Effector memory CD8-positive, alpha-beta T cell (primary cell): ENCODE measurements around the gene WDR18.
"Not testable (repeated sequence)": the region's sequence is repeated elsewhere in the genome, so short reads cannot be mapped to it uniquely, and the experiment has no call there.

Experiments
- ATAC-seq: fragments of 150-1000 bp; cut with Tn5 transposase; replicated peaks from 2 replicates; pipeline ENCODE4 v1.10.0; 2021; ENCODE audit warnings: mild to moderate bottlenecking, moderate library complexity
- DNase-seq, 3 experiments: peaks; one replicate each; pipeline ENCODE4 v3.0.0; 2021
- H3K27ac Mint-ChIP-seq, 2 donors: one replicate each; pipeline ENCODE4 v1.8.0; 2022; ENCODE audit warnings: mild to moderate bottlenecking in 2 of 2, mixed read lengths in 2 of 2, moderate library complexity in 2 of 2
- H3K27me3 Mint-ChIP-seq, 2 donors: one replicate each; pipeline ENCODE4 v1.8.0; 2022; ENCODE audit warnings: mixed read lengths in 2 of 2
- H3K36me3 Mint-ChIP-seq: one replicate; pipeline ENCODE4 v1.8.0; 2022; ENCODE audit warnings: mild to moderate bottlenecking, moderate library complexity, mixed read lengths; ENCODE audit not compliant: insufficient read depth
- H3K4me1 Mint-ChIP-seq, 2 donors: one replicate each; pipeline ENCODE4 v1.8.0; 2022; ENCODE audit warnings: low read depth in 2 of 2, mixed read lengths in 2 of 2
- H3K4me3 Mint-ChIP-seq, 2 donors: one replicate each; pipeline ENCODE4 v1.8.0; 2022; ENCODE audit warnings: mild to moderate bottlenecking in 2 of 2, mixed read lengths in 2 of 2, moderate library complexity in 2 of 2
- H3K9me3 Mint-ChIP-seq, 2 donors: one replicate each; pipeline ENCODE4 v1.8.0; 2022; ENCODE audit warnings: mixed read lengths in 2 of 2

WDR18 gene

DNA sequence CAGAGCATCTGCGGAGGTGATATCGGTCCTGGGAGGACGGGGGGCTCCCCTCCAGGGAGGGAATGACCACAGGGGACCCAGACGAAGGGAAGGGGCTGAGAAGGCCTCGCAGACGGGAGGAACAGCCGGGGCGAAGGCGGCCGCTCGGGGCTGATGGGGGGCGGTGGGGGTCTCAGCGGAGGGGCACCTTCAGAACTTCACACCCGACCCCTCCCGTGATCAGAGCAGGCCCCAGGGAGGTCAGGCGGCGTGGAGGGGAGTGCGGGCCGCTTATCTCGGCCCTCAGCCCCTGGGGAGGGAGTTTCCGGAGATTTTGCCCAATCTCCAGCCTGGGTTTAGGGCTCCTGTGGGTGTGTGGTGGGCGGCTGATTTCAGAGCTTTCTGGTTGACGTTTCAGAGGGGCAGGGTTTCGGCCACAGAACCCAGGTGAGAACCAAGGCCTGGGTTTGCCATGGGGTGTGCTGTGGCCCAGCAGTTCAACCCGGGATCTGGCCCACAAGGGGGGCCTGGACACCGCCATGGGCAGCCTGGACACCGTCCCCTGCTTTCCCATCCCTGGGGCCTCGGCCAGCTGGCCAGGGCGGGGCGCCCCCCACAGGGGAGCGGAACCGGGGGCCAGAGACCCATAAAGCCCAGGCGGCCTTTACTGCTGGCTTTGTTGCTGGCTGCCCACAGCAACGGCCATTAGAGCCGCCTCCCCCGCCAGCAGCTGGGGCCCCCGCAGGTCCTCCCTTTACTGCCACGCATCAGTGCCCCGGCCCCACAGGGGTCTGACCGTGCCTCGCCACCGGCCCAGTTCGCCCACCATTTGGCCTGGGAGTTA, 29.3 kb upstream of the WDR18 start:
- Mint-ChIP-seq H3K4me1 (peaks cover 8 to 21% of the 10 kb centered on the region in 2 donors), H3K27me3 (no peaks in the 10 kb centered on the region), H3K36me3 (no peaks in the 10 kb centered on the region), H3K27ac (no peak overlapping the region), H3K9me3 (no peaks in the 10 kb centered on the region), H3K4me3 (no peak overlapping the region)
- DNase-seq (no peak), ATAC-seq (no peak)

DNA sequence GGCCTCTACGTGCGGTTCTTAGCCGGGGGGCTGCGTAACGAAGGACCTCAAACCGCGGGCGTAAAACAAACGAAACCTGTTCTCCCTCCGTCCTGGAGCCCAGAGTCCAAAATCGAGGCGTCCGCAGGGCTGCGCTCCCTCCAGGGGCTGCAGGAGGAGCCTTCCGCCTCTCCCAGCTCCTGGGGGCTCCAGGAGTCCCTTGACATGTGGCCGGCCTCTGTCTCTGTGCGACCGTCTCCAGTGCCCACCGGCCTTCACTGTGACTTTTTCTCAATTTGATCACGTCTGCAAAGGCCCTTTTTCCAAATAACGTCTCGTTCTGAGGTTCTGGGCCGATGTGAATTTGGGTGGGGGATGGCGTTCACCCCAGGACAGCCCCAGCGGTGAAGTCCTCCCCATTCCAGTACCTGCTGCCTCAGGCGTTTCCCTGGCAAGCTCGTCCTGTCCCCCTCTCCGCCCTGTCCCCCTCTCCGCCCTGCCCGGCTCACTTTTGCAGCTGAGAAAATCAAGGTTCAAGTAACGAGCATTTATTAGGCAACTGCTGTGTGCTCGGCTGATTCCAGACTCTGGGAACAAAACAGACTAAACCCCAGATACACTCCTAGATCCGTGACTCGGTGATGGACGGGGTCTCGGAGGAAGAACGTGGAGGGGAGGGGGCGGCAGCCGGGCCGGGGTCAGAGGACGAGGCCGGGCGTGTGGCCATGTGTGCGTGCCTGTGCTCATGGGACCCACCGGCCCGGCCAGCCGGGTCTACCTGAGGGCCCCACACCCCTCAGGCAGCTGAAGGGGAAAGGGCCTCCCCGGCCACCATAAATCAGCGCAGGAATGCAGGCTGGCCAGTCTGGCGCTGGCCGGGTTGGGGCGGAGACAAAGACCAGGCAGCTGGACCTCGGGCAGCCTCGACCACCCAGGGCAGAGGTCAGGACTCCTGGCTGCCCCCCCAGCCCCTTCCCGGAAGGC, 28.1 kb upstream of the WDR18 start:
- no peak for DNase-seq
- Mint-ChIP-seq H3K4me1 (peaks cover 8 to 21% of the 10 kb centered on the region in 2 donors), H3K4me3 (no peak overlapping the region), H3K36me3 (no peaks in the 10 kb centered on the region), H3K9me3 (no peaks in the 10 kb centered on the region), H3K27ac (no peak overlapping the region), H3K27me3 (no peaks in the 10 kb centered on the region)
- no peak for ATAC-seq

DNA sequence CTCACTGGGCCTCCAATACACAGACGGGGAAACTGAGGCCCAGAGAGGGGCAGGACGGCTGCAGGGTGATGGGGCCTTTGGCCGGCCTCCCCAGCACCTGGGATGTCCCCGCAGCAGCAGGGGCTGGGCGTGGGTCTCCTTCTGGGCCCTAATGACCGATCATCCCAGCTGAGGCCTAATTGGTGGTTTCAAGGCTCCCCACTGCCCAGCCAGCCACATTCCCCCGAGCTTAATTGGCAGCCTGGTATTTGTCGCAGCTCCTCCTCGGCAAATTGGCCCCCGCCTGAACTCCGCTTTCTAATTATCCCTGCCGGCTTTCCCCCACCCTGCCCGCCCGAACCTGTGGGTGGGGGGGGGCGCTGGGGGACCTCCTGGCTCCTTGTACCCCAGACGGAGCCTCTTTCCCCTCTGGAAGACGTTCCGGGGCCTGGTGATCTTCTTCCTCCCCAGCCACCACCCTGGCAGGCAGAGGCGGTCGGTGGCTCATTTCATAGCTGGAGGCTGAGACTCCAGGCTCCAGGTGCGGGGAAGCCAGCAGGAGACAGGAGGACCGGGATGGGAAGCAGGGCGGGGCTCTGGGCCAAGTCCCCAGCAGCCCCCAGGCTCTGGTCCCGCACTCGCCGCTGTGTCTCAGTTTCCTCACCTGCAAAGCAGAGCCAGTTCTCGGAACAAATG, 27.2 kb upstream of the WDR18 start:
- H3K4me3 Mint-ChIP-seq = no peak overlapping the region
- no peak for DNase-seq
- no peaks in the 10 kb centered on the region for H3K9me3 Mint-ChIP-seq
- H3K27me3 Mint-ChIP-seq = no peaks in the 10 kb centered on the region
- H3K4me1 Mint-ChIP-seq = peaks cover 8 to 16% of the 10 kb centered on the region in 2 donors
- ATAC-seq = no peak
- H3K27ac Mint-ChIP-seq = no peak overlapping the region
- no peaks in the 10 kb centered on the region for H3K36me3 Mint-ChIP-seq

DNA sequence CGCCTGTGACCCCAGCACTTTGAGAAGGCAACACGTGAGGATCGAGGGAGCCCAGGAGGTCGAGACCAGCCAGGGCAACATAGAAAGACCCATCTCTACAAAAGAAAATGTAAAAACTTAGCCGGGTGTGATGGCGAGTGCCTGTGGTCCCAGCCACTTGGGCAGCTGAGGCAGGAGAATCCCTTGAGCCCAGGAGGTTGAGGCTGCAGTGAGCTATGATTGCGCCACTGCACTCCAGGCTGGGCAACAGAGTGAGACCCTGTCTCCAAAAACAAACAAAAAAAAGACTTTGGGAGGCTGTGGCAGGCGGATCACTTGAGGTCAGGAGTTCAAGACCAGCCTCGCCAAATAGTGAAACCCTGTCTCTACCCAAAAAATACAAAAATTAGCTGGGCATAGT, 26.6 kb upstream of the WDR18 start:
- H3K27ac Mint-ChIP-seq, H3K36me3 Mint-ChIP-seq, H3K4me3 Mint-ChIP-seq, DNase-seq, H3K27me3 Mint-ChIP-seq, ATAC-seq, H3K9me3 Mint-ChIP-seq: not testable (repeated sequence)
- H3K4me1 Mint-ChIP-seq = peaks cover 8 to 16% of the 10 kb centered on the region in 2 donors

DNA sequence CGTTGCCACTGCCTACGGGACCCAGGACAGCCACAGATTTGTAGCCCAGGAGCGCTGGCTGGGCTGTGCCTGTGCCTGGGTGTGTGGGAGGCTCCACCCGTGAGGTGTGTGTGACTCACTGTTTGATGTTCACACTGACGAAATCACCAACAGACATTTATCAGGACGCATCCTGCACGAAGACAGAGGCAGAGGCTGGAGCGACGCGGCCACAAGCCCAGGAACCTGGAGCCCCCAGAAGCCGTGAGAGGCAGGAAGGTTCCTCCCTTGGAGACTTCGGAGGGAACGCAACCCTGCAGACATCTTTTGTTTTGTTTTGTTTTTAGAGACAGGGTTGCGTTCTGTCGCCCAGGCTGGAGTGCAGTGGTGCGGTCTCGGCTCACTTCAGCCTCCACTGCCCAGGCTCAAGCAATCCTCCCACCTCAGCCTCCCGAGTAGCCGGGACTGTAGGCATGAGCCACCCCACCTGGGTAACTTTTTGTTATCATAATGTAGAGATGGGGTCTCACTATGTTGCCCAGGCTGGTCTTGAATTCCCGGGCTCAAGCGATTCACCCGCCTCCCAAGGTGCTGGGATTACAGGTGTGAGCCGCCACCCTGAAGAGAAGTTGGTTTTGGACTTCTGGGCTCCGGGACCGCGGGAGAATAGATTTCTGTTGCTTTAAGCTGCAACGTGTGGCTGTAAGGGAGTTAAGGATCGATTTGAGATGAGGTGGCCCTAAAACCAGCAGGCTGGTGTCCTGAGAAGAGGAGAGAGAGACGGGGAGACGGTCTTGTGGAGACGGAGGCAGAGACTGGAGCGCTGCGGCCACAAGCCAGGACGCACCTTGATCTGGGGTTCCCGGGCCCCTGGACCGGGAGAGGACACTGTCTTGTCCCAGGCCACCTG, 24.9 kb upstream of the WDR18 start:
- DNase-seq = no peak
- Mint-ChIP-seq H3K4me1 (peaks cover 4 to 6% of the 10 kb centered on the region in 2 donors), H3K27me3 (no peaks in the 10 kb centered on the region), H3K4me3 (no peak overlapping the region), H3K36me3 (peaks cover 3% of the 10 kb centered on the region), H3K27ac (no peak overlapping the region), H3K9me3 (no peaks in the 10 kb centered on the region)
- ATAC-seq = no peak

DNA sequence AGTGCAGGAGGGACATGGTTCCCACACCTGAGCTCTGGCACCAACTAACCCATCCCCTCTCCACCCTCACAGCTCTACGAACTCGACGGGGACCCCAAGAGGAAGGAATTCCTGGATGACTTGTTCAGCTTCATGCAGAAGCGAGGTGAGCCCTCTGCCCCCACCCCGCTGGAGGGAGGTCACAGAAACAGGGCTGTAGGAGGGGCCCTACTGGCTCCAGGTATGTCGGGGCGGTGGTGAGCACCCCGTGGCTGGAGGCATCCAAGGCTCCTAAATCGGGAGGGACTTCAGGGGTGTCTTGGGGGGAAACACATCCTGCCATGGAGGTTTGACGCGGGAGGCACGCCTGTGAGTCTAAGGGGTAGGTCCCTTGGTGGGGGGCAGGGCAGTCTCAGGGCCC, 24.1 kb upstream of the WDR18 start:
- no peak overlapping the region for H3K27ac Mint-ChIP-seq
- DNase-seq (no peak), ATAC-seq (no peak)
- H3K36me3 Mint-ChIP-seq = peaks cover 4% of the 10 kb centered on the region
- H3K4me3 Mint-ChIP-seq = no peak overlapping the region
- no peaks in the 10 kb centered on the region for H3K27me3 Mint-ChIP-seq
- H3K9me3 Mint-ChIP-seq = no peaks in the 10 kb centered on the region
- peaks cover 3 to 4% of the 10 kb centered on the region in 2 donors for H3K4me1 Mint-ChIP-seq

DNA sequence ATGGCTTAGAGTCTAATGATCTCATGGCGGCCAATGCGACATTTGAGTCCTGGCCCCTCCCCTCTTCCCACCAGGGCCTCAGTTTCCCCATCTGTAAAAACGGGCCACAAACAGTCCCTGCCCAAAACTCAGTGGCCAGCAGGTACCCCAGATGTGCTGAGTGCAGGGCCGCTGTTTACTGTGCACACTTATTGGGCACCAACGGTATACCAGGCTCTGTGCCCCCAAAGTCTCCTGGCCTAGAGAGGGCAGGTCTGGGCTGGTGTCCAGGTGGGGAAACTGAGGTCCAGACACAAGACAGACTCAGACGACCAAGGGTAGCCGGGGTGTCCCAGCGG, 23.6 kb upstream of the WDR18 start:
- Mint-ChIP-seq H3K36me3 (peaks cover 9% of the 10 kb centered on the region), H3K9me3 (no peaks in the 10 kb centered on the region), H3K4me1 (peaks cover 3 to 4% of the 10 kb centered on the region in 2 donors), H3K4me3 (no peak overlapping the region), H3K27me3 (no peaks in the 10 kb centered on the region), H3K27ac (no peak overlapping the region)
- ATAC-seq (no peak), DNase-seq (no peak)

DNA sequence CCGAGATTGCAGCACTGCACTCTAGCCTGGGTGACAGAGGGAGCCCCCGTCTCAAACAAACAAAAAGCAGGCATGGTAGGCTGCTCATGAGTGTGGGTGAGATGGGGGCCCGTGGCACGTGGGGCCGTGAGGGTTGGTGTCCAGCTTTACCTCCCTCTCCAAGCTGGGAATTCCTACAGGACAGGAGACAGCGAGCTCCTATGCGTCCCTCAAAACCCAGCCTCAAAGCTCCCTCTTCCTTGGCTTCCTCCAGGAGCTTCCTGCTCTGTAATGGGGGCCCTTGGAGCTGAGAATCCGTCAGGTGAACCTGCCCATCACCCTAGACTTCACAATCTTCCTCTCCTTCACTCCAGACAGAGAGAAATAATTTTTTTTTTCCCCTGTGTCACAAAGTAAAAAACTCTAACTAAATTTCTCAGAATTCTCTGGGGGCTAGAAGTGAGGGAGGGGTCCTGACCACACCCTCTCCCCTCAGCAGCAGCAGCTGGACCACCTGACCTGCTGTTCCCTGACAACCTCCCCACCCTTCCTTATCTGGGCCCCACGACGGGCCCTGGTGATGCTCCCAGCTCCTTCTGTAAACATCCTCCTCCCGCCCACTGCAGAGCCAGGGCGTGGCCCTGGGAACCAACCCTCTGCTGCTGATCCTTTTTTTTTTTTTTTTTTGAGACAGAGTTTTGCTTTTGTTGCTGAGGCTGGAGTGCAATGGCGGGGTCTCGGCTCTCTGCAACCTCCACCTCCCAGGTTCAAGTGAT, 22.1 kb upstream of the WDR18 start:
- ATAC-seq (no peak), DNase-seq (no peak)
- H3K27ac Mint-ChIP-seq = no peak overlapping the region
- peaks cover 18% of the 10 kb centered on the region for H3K36me3 Mint-ChIP-seq
- H3K4me1 Mint-ChIP-seq = peaks cover 3 to 4% of the 10 kb centered on the region in 2 donors
- no peak overlapping the region for H3K4me3 Mint-ChIP-seq
- H3K27me3 Mint-ChIP-seq = no peaks in the 10 kb centered on the region
- H3K9me3 Mint-ChIP-seq = no peaks in the 10 kb centered on the region

DNA sequence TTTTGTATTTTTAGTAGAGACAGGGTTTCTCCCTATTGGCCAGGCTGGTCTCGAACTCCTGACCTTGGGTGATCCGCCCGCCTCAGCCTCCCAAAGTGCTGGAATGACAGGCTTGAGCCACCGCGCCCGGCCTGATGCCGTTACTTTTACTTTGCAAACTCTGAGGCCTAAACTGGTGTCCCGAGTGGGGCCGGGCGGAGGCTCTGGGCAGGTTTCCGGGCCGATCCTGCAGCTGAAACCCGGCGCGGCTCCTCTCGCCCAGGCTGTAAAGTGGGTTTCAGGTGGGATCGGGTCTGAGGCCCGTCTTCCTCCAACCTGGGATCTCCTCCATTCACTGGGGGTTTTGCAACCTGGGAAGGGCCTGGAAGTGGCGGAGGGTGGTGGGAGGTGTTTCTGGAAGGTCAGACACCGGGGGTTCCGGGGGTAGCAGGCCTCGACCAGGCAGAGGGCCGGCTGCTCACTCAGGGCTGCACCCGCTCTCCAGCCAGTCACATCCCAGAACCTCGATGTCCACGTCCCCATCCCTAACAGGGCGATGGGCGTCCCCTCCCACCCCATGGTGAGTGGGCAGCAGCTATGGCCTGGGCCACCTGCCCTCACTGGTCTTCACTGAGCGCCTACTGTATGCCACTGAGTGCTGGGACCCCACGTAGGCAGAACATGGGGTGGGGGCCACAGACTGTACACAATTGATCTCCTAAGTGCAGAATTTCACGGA, 21.3 kb upstream of the WDR18 start:
- Mint-ChIP-seq H3K27me3 (no peaks in the 10 kb centered on the region), H3K9me3 (no peaks in the 10 kb centered on the region), H3K27ac (no peak overlapping the region), H3K4me1 (peaks cover 3 to 4% of the 10 kb centered on the region in 2 donors), H3K4me3 (no peak overlapping the region), H3K36me3 (peaks cover 21% of the 10 kb centered on the region)
- ATAC-seq = no peak
- DNase-seq = no peak

DNA sequence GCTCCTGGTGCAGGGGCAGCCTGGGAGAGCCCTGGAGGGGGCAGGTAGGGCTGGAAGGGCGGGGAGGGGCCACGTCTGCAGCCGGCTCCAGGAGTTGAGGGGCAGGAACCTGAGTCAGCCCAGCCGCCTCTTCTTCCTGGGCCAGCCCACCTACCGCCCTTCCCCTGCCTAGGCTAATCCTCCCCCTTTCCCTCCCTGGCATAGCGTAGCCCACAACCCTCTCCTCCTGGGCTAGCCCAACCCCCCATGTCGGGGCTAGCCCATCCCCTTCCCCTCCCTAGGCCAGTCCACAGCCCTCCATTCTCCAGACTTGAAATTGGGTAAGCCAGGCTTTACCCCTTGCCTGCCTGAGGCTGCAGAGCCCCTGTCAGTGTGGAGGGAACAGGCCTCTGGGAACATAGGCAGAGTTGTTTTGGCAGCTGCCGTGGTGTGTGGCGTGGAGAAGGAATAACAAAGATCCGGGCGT, 20.6 kb upstream of the WDR18 start:
- Mint-ChIP-seq H3K27ac (no peak overlapping the region), H3K36me3 (peaks cover 27% of the 10 kb centered on the region), H3K27me3 (no peaks in the 10 kb centered on the region), H3K4me3 (no peak overlapping the region), H3K4me1 (peaks cover 3 to 4% of the 10 kb centered on the region in 2 donors), H3K9me3 (no peaks in the 10 kb centered on the region)
- no peak for ATAC-seq
- DNase-seq = no peak

DNA sequence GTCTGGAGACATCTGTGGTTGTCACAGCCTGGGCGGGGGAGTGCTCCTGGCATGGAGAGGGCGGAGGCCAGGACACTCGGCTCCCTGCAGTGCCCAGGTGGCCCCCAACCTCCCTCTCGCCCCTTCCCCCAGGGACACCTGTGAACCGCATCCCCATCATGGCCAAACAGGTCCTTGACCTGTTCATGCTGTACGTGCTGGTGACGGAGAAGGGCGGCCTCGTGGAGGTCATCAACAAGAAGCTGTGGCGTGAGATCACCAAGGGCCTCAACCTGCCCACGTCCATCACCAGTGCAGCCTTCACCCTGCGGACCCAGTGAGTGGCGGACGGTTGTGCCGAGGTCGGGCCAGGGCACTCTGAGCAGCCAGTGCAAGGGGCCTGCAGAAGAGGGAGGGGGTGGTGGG, 20.0 kb upstream of the WDR18 start:
- H3K9me3 Mint-ChIP-seq = no peaks in the 10 kb centered on the region
- H3K4me3 Mint-ChIP-seq = no peak overlapping the region
- H3K4me1 Mint-ChIP-seq = peaks cover 2 to 3% of the 10 kb centered on the region in 2 donors
- H3K36me3 Mint-ChIP-seq = peaks cover 31% of the 10 kb centered on the region
- H3K27me3 Mint-ChIP-seq = no peaks in the 10 kb centered on the region
- H3K27ac Mint-ChIP-seq = no peak overlapping the region
- ATAC-seq (no peak), DNase-seq (no peak)
